Type B pancreatic cell (in vitro differentiated cells): ENCODE measurements around the gene CLK2. TPM values are rescaled to one million over a fixed set of nuclear protein-coding genes. Genes with fewer than 3 reads are reported as not detected.
"Not testable (repeated sequence)": the region's sequence is repeated elsewhere in the genome, so short reads cannot be mapped to it uniquely, and the experiment has no call there.

ENCODE experiments used
- DNase-seq: peaks from one replicate; pipeline ENCODE4 v3.0.0; 2021; ENCODE audit warnings: mixed read lengths; ENCODE audit not compliant: unreplicated experiment; ENCODE audit errors: extremely low spot score
- H3K27ac Mint-ChIP-seq: 2 replicates; pipeline ENCODE4 v1.8.0; 2021; ENCODE audit warnings: mild to moderate bottlenecking, mixed read lengths
- H3K27me3 Mint-ChIP-seq: 2 replicates; pipeline ENCODE4 v1.8.0; 2021; ENCODE audit warnings: mixed read lengths
- H3K36me3 Mint-ChIP-seq: 2 replicates; pipeline ENCODE4 v1.8.0; 2021; ENCODE audit warnings: mixed read lengths
- H3K4me1 Mint-ChIP-seq: one replicate; pipeline ENCODE4 v1.8.0; 2021; ENCODE audit warnings: mixed read lengths; ENCODE audit not compliant: unreplicated experiment
- H3K4me3 Mint-ChIP-seq: 2 replicates; pipeline ENCODE4 v1.8.0; 2021; ENCODE audit warnings: mild to moderate bottlenecking, mixed read lengths
- H3K9me3 Mint-ChIP-seq: 2 replicates; pipeline ENCODE4 v1.8.0; 2021; ENCODE audit warnings: mixed read lengths
- total RNA-seq: library from RNA; stranded (reverse); gene quantifications from 2 replicates; pipeline ENCODE4 v1.2.1, GENCODE V29; 2021; ENCODE audit warnings: low replicate concordance
- TF ChIP-seq, protein P1 (sequence below): fragments of 200-600 bp; sonication (generic); conservative IDR thresholded peaks from 2 replicates; pipeline ENCODE4 v1.5.0; 2021; ENCODE audit warnings: antibody characterized with exemption, mild to moderate bottlenecking

The CLK2 gene
- total RNA-seq, 1 donor from 2014 or later, result 96.8 TPM

DNA sequence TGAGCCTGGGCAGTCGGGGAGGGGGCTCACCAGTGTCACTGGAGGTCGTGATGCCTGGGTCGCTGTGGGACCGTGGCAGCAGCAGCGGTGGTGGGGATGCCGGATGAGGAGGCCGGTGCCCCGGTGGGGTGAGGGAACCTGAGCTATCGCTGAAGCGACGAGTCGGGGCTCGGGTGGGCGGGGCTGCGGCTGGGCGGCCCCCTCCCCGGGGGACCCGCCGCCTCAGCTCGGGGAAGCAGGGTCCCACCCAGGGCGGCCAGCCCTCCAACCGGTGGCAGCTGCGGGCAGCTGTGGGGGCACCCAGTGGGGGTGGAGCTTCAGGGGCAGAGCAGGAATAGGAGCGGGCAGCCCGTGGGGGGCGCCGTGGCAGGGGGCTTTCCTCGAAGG lies 23.1 kb downstream of the CLK2 start:
- H3K9me3 Mint-ChIP-seq, result no peaks in the 10 kb centered on the region
- H3K27me3 Mint-ChIP-seq, result no peaks in the 10 kb centered on the region
- no peak for DNase-seq
- TF ChIP-seq, protein P1, sequence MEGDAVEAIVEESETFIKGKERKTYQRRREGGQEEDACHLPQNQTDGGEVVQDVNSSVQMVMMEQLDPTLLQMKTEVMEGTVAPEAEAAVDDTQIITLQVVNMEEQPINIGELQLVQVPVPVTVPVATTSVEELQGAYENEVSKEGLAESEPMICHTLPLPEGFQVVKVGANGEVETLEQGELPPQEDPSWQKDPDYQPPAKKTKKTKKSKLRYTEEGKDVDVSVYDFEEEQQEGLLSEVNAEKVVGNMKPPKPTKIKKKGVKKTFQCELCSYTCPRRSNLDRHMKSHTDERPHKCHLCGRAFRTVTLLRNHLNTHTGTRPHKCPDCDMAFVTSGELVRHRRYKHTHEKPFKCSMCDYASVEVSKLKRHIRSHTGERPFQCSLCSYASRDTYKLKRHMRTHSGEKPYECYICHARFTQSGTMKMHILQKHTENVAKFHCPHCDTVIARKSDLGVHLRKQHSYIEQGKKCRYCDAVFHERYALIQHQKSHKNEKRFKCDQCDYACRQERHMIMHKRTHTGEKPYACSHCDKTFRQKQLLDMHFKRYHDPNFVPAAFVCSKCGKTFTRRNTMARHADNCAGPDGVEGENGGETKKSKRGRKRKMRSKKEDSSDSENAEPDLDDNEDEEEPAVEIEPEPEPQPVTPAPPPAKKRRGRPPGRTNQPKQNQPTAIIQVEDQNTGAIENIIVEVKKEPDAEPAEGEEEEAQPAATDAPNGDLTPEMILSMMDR, result no peak
- H3K36me3 Mint-ChIP-seq, result peaks cover 3% of the 10 kb centered on the region
- H3K27ac Mint-ChIP-seq, result no peak overlapping the region
- H3K4me1 Mint-ChIP-seq, result peaks cover 21% of the 10 kb centered on the region
- no peak overlapping the region for H3K4me3 Mint-ChIP-seq

DNA sequence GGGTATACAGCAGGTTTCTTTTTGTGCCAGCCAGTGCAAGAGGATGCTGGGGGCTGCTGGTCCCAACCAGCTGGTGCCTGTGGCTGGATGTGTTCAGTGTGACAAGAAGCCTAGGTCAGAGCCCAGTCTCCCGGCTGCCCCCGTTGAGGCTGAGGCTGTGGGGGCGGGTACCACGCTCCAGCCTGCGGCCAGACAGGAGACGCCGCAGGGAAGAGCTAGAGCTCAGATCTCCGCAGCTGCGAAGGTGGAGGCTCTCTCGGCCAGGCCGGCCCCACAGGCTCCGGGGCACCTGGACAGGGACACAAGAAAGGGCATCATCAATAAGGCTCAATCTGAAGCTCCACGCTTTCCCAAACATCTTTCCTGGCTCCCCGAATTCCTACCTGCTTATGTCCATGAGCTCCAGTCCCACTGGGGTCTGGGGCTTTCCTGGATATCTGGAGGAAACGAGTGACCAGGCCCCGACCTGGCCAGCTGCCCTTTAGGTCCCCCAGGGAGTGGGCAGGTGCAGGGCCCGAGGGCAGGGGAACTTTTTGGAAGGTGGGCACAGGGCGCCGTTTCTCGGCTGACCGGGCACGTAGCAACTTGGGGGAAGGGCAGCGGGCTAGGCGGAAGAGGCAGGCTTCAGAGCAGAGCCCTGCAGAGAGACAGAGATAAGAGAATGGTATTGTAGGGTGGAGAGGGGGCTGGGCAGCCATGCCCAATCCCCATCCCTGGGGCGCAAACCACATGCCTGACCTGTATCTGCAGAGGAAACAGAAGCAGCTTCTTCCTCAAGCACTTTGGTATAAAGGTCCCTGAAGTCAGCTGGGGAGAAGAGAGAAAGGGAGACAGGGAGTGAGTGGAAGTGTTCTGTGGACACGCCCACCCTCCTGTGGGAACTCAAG lies 25.4 kb downstream of the CLK2 start:
- no peaks in the 10 kb centered on the region for H3K9me3 Mint-ChIP-seq
- H3K27ac Mint-ChIP-seq, result no peak overlapping the region
- no peak for DNase-seq
- no peak overlapping the region for H3K4me3 Mint-ChIP-seq
- TF ChIP-seq, protein P1, result no peak
- peaks cover 17% of the 10 kb centered on the region for H3K4me1 Mint-ChIP-seq
- peaks cover 8% of the 10 kb centered on the region for H3K36me3 Mint-ChIP-seq
- peaks cover 4% of the 10 kb centered on the region for H3K27me3 Mint-ChIP-seq

DNA sequence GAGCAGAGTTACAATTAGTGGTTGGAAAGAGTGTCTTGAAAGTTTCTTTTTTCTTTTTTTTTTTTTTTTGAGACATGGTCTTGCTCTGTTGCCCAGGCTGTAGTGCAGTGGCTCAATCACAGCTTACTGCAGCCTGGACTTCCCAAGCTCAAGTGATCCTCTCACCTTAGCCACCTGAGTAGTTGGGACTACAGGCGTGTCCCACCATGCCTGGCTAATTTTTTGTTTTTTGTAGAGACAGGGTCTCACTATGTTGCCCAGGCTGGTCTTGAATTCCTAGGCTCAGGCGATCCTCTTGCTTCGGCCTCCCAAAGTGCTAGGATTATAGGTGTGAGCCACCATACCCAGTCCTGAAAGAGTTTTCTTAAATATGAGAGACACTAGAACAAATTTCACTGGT lies 26.5 kb downstream of the CLK2 start:
- H3K27ac Mint-ChIP-seq, H3K27me3 Mint-ChIP-seq, H3K36me3 Mint-ChIP-seq, H3K9me3 Mint-ChIP-seq, DNase-seq: not testable (repeated sequence)
- H3K4me3 Mint-ChIP-seq, result peak overlapping the region; percentile 11
- peaks cover 19% of the 10 kb centered on the region for H3K4me1 Mint-ChIP-seq

DNA sequence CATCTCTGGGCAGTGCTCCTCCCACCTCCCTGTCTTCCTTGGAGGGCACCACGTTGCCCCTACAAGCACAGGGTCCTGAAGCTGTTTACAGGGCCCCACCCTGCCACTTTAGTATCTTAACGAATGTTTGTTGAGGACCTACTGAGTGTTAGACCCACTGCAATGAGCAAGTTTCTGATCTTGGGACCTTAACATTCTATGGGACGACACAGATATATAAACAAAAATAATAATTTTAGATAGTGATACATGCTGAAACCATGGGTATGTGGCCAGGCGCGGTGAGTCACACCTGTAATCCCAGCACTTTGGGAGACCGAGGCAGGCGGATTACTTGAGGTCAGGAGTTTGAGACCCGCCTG lies 28.2 kb downstream of the CLK2 start:
- Mint-ChIP-seq H3K4me3 (peak overlapping the region; percentile 88), H3K27ac (peak overlapping the region; percentile 95), H3K9me3 (no peaks in the 10 kb centered on the region), H3K4me1 (peaks cover 23% of the 10 kb centered on the region), H3K36me3 (peaks cover 13% of the 10 kb centered on the region), H3K27me3 (peaks cover 4% of the 10 kb centered on the region)
- TF ChIP-seq, protein P1, result no peak
- DNase-seq, result no peak

DNA sequence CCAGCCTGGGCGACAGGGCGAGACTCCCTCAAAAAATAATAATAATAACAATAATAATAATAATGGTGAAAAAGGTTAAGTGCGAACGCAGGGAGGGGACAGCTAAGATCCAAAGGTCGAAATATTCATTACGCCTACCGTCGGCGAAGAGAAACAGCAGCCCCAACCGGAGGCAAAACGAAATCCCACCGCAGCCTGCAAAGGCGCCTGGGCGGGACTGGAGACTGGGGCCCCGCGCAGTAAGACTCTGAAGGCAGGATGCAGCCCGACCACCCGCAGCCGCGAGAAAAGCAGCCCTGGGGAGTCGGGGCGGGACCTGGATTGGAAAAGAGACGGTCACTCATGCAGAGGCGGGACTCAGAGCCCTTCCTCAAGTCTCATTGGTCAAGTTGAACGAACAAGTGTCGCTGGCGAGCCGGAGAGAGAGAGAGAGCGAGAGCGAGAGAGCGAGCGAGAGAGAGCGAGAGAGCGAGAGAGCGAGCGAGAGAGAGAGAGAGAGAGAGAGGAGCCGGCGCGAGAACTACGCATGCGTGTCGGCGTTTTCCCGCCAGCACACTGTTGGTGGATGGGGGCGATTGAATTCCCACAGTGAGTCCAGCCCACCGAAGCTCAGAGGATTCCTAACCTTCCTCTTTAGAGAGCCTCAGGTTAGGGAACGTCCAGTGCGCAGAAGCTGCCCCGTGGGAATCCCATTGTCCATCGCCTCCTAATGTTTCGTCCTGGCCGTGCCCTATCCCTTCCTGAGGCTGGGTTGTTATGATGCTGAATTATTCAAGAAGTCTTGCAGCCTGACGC lies 28.7 kb downstream of the CLK2 start:
- Mint-ChIP-seq H3K9me3 (no peaks in the 10 kb centered on the region), H3K27ac (peak overlapping the region; percentile 95), H3K4me1 (peaks cover 23% of the 10 kb centered on the region), H3K27me3 (peaks cover 4% of the 10 kb centered on the region), H3K36me3 (peaks cover 13% of the 10 kb centered on the region), H3K4me3 (peak overlapping the region; percentile 88)
- TF ChIP-seq, protein P1, result peak; percentile 65
- DNase-seq, result peak; percentile 96
